Ectodermal cell (in vitro differentiated cells): ENCODE data around the gene SMYD3.

Experiments
- H3K27ac ChIP-seq: 2 replicates; pipeline ENCODE4 v1.7.0; 2013; ENCODE audit warnings: mild to moderate bottlenecking, low read depth, low read length; ENCODE audit not compliant: insufficient read depth, poor library complexity, severe bottlenecking
- H3K27me3 ChIP-seq: 2 replicates; pipeline ENCODE4 v1.7.0; 2013; ENCODE audit warnings: mild to moderate bottlenecking, low read length; ENCODE audit not compliant: insufficient read depth, control insufficient read depth, poor library complexity, severe bottlenecking
- H3K36me3 ChIP-seq: one replicate; pipeline ENCODE4 v1.7.0; 2013; ENCODE audit warnings: low read length; ENCODE audit not compliant: control insufficient read depth, insufficient read depth
- H3K4me1 ChIP-seq: one replicate; pipeline ENCODE4 v1.7.0; 2013; ENCODE audit warnings: low read length; ENCODE audit not compliant: control insufficient read depth, insufficient read depth
- H3K4me3 ChIP-seq: 2 replicates; pipeline ENCODE4 v1.7.0; 2013; ENCODE audit warnings: low read depth, low read length, control low read depth; ENCODE audit not compliant: insufficient read depth
- H3K9me3 ChIP-seq: 2 replicates; pipeline ENCODE4 v1.7.0; 2013; ENCODE audit warnings: mild to moderate bottlenecking, low read length, moderate library complexity; ENCODE audit not compliant: control insufficient read depth
- WGBS, 2 experiments: methylation state at CpG; one replicate each; pipeline ENCODE4 v1.1.7; 2013; ENCODE audit warnings: missing lambda C conversion rate in 2 of 2; 5-methylcytosine and 5-hydroxymethylcytosine counted together

SMYD3 gene

GRCh38 chr1:246170574-246171261 is 336.4 kb downstream of the SMYD3 start:
- H3K27ac ChIP-seq: no peak overlapping the region
- H3K4me3 ChIP-seq: no peak overlapping the region
- no peaks in the 10 kb centered on the region for H3K9me3 ChIP-seq
- no peaks in the 10 kb centered on the region for H3K4me1 ChIP-seq
- no peaks in the 10 kb centered on the region for H3K27me3 ChIP-seq
- H3K36me3 ChIP-seq: no peaks in the 10 kb centered on the region
- WGBS, 2 experiments: 92 to 93% methylated on average over 7 of the region's 8 CpGs

DNA sequence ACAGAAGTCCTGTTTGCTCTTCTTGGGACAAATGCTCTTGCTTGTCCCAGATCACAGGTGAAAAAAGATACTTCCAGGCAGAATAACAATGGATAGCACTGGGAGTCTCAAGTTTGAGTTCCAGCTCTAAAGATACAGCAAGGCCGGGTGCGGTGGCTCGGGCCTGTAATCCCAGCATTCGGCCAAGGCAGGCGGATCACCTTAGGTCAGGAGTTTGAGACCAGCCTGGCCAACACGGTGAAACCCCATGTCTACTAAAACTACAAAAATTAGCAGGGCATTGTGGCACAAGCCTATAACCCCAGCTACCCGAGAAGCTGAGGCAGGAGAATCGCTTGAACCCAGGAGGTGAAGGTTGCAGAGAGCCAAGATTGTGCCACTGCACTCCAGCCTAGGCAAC is 337.6 kb downstream of the SMYD3 start:
- 90 to 91% methylated on average over 8 of the region's 8 CpGs for WGBS, 2 experiments
- no peaks in the 10 kb centered on the region for H3K27me3 ChIP-seq
- no peak overlapping the region for H3K27ac ChIP-seq
- no peak overlapping the region for H3K4me3 ChIP-seq
- no peaks in the 10 kb centered on the region for H3K9me3 ChIP-seq
- H3K36me3 ChIP-seq: no peaks in the 10 kb centered on the region
- no peaks in the 10 kb centered on the region for H3K4me1 ChIP-seq

- Histone ChIP-seq H3K4me3 (no peak overlapping the region), H3K27me3 (no peaks in the 10 kb centered on the region), H3K4me1 (no peaks in the 10 kb centered on the region), H3K9me3 (no peaks in the 10 kb centered on the region), H3K36me3 (no peaks in the 10 kb centered on the region), H3K27ac (no peak overlapping the region)
- 68 to 73% methylated on average over 4 to 5 of the region's 5 CpGs for WGBS, 2 experiments
Observed at GRCh38 chr1:246169019-246169418, 338.1 kb downstream of the SMYD3 start.

- Histone ChIP-seq H3K27ac (no peak overlapping the region), H3K4me1 (no peaks in the 10 kb centered on the region), H3K36me3 (no peaks in the 10 kb centered on the region), H3K4me3 (no peak overlapping the region), H3K9me3 (no peaks in the 10 kb centered on the region), H3K27me3 (no peaks in the 10 kb centered on the region)
- WGBS, 2 experiments: 94 to 97% methylated on average over 10 of the region's 11 CpGs
Observed at GRCh38 chr1:246166841-246167240, 340.2 kb downstream of the SMYD3 start.

GRCh38 chr1:246165826-246166709 is 341.0 kb downstream of the SMYD3 start:
- WGBS, 2 experiments: 92 to 94% methylated on average over 7 of the region's 7 CpGs

GRCh38 chr1:246164764-246165163 is 342.3 kb downstream of the SMYD3 start:
- Histone ChIP-seq H3K4me3 (no peak overlapping the region), H3K36me3 (no peaks in the 10 kb centered on the region), H3K27me3 (no peaks in the 10 kb centered on the region), H3K27ac (no peak overlapping the region), H3K4me1 (no peaks in the 10 kb centered on the region), H3K9me3 (no peaks in the 10 kb centered on the region)
- WGBS, 2 experiments: 97% methylated on average over 9 of the region's 9 CpGs

More at GRCh38 chr1:246165826-246166709, 341.0 kb downstream of the SMYD3 start:
- Histone ChIP-seq H3K36me3 (no peaks in the 10 kb centered on the region), H3K27me3 (no peaks in the 10 kb centered on the region), H3K4me3 (no peak overlapping the region), H3K4me1 (no peaks in the 10 kb centered on the region), H3K27ac (no peak overlapping the region), H3K9me3 (no peaks in the 10 kb centered on the region)

DNA sequence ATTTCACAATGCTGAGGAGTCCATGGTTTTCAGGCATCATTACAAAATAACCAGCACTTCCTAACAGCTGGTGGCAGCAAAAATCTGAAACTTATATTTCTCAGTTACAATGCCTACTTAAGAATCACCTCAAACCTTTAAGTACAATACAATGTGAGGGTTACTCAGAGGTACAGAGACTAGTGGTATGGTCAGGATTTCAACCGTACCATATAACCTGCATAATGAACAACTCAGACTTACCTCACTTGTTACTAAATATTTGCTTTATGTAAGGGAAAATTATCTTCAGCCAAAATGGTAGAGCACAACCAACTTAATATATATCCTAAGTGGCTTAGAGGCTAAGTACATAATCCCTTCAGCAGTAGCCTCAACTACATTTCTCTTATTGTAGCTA is 344.5 kb downstream of the SMYD3 start:
- 89 to 100% methylated on average over 1 of the region's 1 CpG for WGBS, 2 experiments
- H3K4me3 ChIP-seq: no peak overlapping the region
- H3K27me3 ChIP-seq: no peaks in the 10 kb centered on the region
- H3K27ac ChIP-seq: no peak overlapping the region
- H3K9me3 ChIP-seq: no peaks in the 10 kb centered on the region
- no peaks in the 10 kb centered on the region for H3K4me1 ChIP-seq
- H3K36me3 ChIP-seq: no peaks in the 10 kb centered on the region

- no peak overlapping the region for H3K27ac ChIP-seq
- 91 to 95% methylated on average over 1 of the region's 1 CpG for WGBS, 2 experiments
- H3K36me3 ChIP-seq: no peaks in the 10 kb centered on the region
- no peaks in the 10 kb centered on the region for H3K27me3 ChIP-seq
- H3K4me1 ChIP-seq: no peaks in the 10 kb centered on the region
- no peaks in the 10 kb centered on the region for H3K9me3 ChIP-seq
- no peak overlapping the region for H3K4me3 ChIP-seq
Observed at GRCh38 chr1:246161626-246162025, 345.5 kb downstream of the SMYD3 start.

GRCh38 chr1:246160905-246161304 is 346.2 kb downstream of the SMYD3 start:
- Histone ChIP-seq H3K9me3 (no peaks in the 10 kb centered on the region), H3K27me3 (no peaks in the 10 kb centered on the region)

GRCh38 chr1:246160374-246160773 is 346.7 kb downstream of the SMYD3 start:
- Histone ChIP-seq H3K36me3 (no peaks in the 10 kb centered on the region), H3K27ac (no peak overlapping the region), H3K4me1 (no peaks in the 10 kb centered on the region), H3K4me3 (no peak overlapping the region), H3K27me3 (no peaks in the 10 kb centered on the region), H3K9me3 (no peaks in the 10 kb centered on the region)
- WGBS, 2 experiments: 86 to 89% methylated on average over 4 of the region's 4 CpGs

More at GRCh38 chr1:246160905-246161304, 346.2 kb downstream of the SMYD3 start:
- Histone ChIP-seq H3K36me3 (no peaks in the 10 kb centered on the region), H3K4me1 (no peaks in the 10 kb centered on the region), H3K27ac (no peak overlapping the region), H3K4me3 (no peak overlapping the region)
- WGBS, 2 experiments: 95 to 96% methylated on average over 10 of the region's 10 CpGs
